B cell (primary cell): ENCODE data around the gene TRRAP. TPM values are rescaled to one million over a fixed set of nuclear protein-coding genes. Genes with fewer than 3 reads are reported as not detected.

Source experiments
- ATAC-seq: fragments of 200-7000 bp; cut with Tn5 transposase; one replicate; pipeline ENCODE4 v1.10.0; 2021; ENCODE audit warnings: low read depth, mild to moderate bottlenecking, moderate number of reproducible peaks, moderate library complexity
- CTCF ChIA-PET: fragments of 350-600 bp; sonication (Branson Sonifier 250); formaldehyde crosslinking; loops from one replicate; lab custom pipeline; 2021; ENCODE audit warnings: antibody characterized with exemption, inconsistent platforms; lab: Charles Lee
- POLR2A ChIA-PET: fragments of 350-600 bp; sonication (Branson Sonifier 250); formaldehyde crosslinking; loops from one replicate; lab custom pipeline; 2021; ENCODE audit warnings: antibody characterized with exemption; lab: Charles Lee
- DNase-seq: peaks from one replicate; pipeline ENCODE4 v3.0.0; 2013
- H2AFZ ChIP-seq: 2 replicates; pipeline ENCODE4 v1.6.1; 2012; ENCODE audit warnings: mild to moderate bottlenecking, low read depth, low read length; ENCODE audit not compliant: insufficient read depth, poor library complexity, severe bottlenecking
- H3K27ac ChIP-seq, 2 donors: 1 replicate in 1 of 2; 2 replicates in 1 of 2; pipeline ENCODE4 v1.5.1; 2012 to 2013; ENCODE audit warnings: low read length in 2 of 2, mild to moderate bottlenecking in 2 of 2, moderate library complexity in 1 of 2
- H3K27me3 ChIP-seq, 4 experiments: fragments of 200-600 bp in 1 of 4; sonication (generic) in 1 of 4; replicated peaks in 1 of 4; 1 replicate in 2 of 4; 2 replicates in 2 of 4; pipeline versions ENCODE4 v1.6.1 to v1.7.0; 2013 to 2016; ENCODE audit warnings: low read length in 3 of 4, mild to moderate bottlenecking in 2 of 4, mixed read lengths in 1 of 4, moderate library complexity in 1 of 4; ENCODE audit not compliant: insufficient read depth in 4 of 4, control insufficient read depth in 3 of 4; ENCODE audit errors: control extremely low read depth in 1 of 4
- H3K36me3 ChIP-seq, 2 experiments: replicated peaks in 1 of 2; 1 replicate in 1 of 2; 2 replicates in 1 of 2; pipeline versions ENCODE4 v1.6.1 to v1.7.1; 2013; ENCODE audit warnings: low read length in 1 of 2; ENCODE audit not compliant: insufficient read depth in 2 of 2, control insufficient read depth in 1 of 2; ENCODE audit errors: control extremely low read depth in 1 of 2, extremely low read depth in 1 of 2
- H3K4me1 ChIP-seq, 2 donors: fragments of 200-600 bp in 1 of 2; sonication (generic) in 1 of 2; 1 replicate in 1 of 2; 2 replicates in 1 of 2; pipeline versions ENCODE4 v1.5.1 to v1.6.1; 2013 to 2017; ENCODE audit warnings: low read length in 2 of 2; ENCODE audit not compliant: control insufficient read depth in 2 of 2, insufficient read depth in 2 of 2
- H3K4me2 ChIP-seq: replicated peaks from 2 replicates; pipeline ENCODE3; 2012; ENCODE audit warnings: mild to moderate bottlenecking, low read depth, low read length; ENCODE audit not compliant: poor library complexity, severe bottlenecking
- H3K4me3 ChIP-seq, 5 experiments: fragments of 200-600 bp in 1 of 5; sonication (generic) in 1 of 5; 1 replicate in 3 of 5; 2 replicates in 2 of 5; pipeline versions ENCODE4 v1.5.1 to v1.7.0; 2011 to 2016; ENCODE audit warnings: low read length in 4 of 5, mild to moderate bottlenecking in 4 of 5, low read depth in 2 of 5, control low read depth in 1 of 5, moderate library complexity in 1 of 5; ENCODE audit not compliant: insufficient read depth in 1 of 5; ENCODE audit errors: control extremely low read depth in 1 of 5, extremely low read depth in 1 of 5
- H3K79me2 ChIP-seq: fragments of 200-600 bp; sonication (generic); one replicate; pipeline ENCODE4 v1.6.0; 2016; ENCODE audit warnings: low read length; ENCODE audit not compliant: control insufficient read depth, insufficient read depth
- H3K9ac ChIP-seq: fragments of 200-600 bp; sonication (generic); 2 replicates; pipeline ENCODE4 v1.6.1; 2017; ENCODE audit warnings: mild to moderate bottlenecking, low read length, moderate library complexity
- H3K9me3 ChIP-seq, 3 donors: one replicate each; pipeline versions ENCODE4 v1.6.1 to v1.7.1; 2013; ENCODE audit warnings: low read length in 2 of 3; ENCODE audit not compliant: control insufficient read depth in 2 of 3, insufficient read depth in 1 of 3; ENCODE audit errors: control extremely low read depth in 1 of 3
- H4K20me1 ChIP-seq: 2 replicates; pipeline ENCODE4 v1.6.0; 2012; ENCODE audit warnings: mild to moderate bottlenecking, low read length; ENCODE audit not compliant: insufficient read depth, control insufficient read depth, poor library complexity, severe bottlenecking
- H3K27ac Mint-ChIP-seq: one replicate; pipeline ENCODE4 v1.8.0; 2021; ENCODE audit warnings: mixed read lengths
- H3K27me3 Mint-ChIP-seq: one replicate; pipeline ENCODE4 v1.8.0; 2021; ENCODE audit warnings: mixed read lengths
- H3K4me1 Mint-ChIP-seq: one replicate; pipeline ENCODE4 v1.8.0; 2021; ENCODE audit warnings: mixed read lengths
- H3K4me3 Mint-ChIP-seq: one replicate; pipeline ENCODE4 v1.8.0; 2021; ENCODE audit warnings: mixed read lengths
- H3K9me3 Mint-ChIP-seq: one replicate; pipeline ENCODE4 v1.8.0; 2022; ENCODE audit warnings: mixed read lengths; ENCODE audit not compliant: insufficient read depth
- EZH2 ChIP-seq: IDR thresholded peaks from 2 replicates; pipeline ENCODE4 v1.6.1; 2012; ENCODE audit warnings: borderline replicate concordance, low read depth, mild to moderate bottlenecking, moderate library complexity, low read length; ENCODE audit not compliant: insufficient read depth, poor library complexity, severe bottlenecking
- WGBS: methylation state at CpG from one replicate; pipeline ENCODE4 v1.1.5; 2013; ENCODE audit warnings: missing lambda C conversion rate; ENCODE audit not compliant: insufficient coverage; 5-methylcytosine and 5-hydroxymethylcytosine counted together
- intact Hi-C: fragments of 100-400 bp; cut with micrococcal nuclease; formaldehyde crosslinking; loops from one replicate; pipeline ENCODE4 v1.10.0; 2022
- polyA plus RNA-seq: library from polyadenylated mRNA; depleted of rRNA; stranded (reverse); fragments of >200 nt; gene quantifications from 2 replicates; pipeline ENCODE4 v1.2.3, GENCODE V29; 2012
- total RNA-seq, 2 donors: library from RNA; stranded (reverse); fragments of 120-200 nt in 1 of 2; gene quantifications; 1 replicate in 1 of 2; 2 replicates in 1 of 2; pipeline versions ENCODE4 v1.2.3 to v1.2.4, GENCODE V29; 2013 to 2022
- TF ChIP-seq, protein P1 (sequence below): fragments of 200-600 bp; IDR thresholded peaks from one replicate; pipeline ENCODE4 v1.8.0; 2022; ENCODE audit warnings: antibody characterized with exemption, mild to moderate bottlenecking

The TRRAP gene
- total and polyA plus RNA-seq, 2 donors (not counting 1 experiment from before 2014, with no cell fraction given): 25.4 to 102 TPM

DNA sequence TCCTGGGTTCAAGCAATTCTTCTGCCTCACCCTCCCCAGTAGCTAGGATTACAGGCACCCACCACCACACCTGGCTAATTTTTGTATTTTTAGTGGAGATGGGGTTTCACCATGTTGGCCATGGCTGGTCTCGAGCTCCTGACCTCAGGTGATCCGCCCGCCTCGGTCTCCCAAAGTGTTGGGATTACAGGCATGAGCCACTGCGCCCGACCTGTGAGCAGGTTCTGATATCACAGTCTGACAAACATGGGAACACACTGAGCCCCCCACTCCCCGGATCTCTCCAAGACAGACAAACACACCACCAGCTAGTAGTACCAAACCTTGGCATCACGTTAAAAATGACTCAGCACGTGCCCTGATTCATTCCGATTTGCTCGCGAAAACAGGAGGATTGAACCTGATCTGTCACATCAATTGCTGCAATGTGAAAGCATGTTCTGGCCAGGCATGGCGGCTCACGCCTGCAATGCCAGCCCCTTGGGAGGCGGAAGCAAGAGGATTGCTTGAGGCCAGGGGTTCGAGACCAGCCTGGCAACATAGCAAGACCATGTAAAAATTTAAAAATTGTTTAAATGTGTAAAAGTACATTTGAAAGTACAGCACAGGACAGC is 159.1 kb downstream of the TRRAP start:
- Mint-ChIP-seq H3K27ac (no peak overlapping the region), H3K4me3 (no peak overlapping the region), H3K9me3 (no peaks in the 10 kb centered on the region), H3K27me3 (no peaks in the 10 kb centered on the region), H3K4me1 (no peaks in the 10 kb centered on the region)
- Histone ChIP-seq H3K4me2 (no peak overlapping the region), H2AFZ (no peak overlapping the region), H3K27ac (no peak overlapping the region), H4K20me1 (no peaks in the 10 kb centered on the region), H3K36me3 (peaks cover 10 to 86% of the 10 kb centered on the region in 2 experiments), H3K27me3 (no peaks in the 10 kb centered on the region), H3K4me3 (no peak overlapping the region), H3K79me2 (peaks cover 4% of the 10 kb centered on the region), H3K9me3 (no peaks in the 10 kb centered on the region), H3K9ac (no peak overlapping the region), H3K4me1 (no peaks in the 10 kb centered on the region)
- ChIA-PET CTCF (interaction anchor here (10.2 kb wide), 1 partner anchor 275 kb away, joined by 113 read pairs; no protein-coding TSS in a partner anchor), POLR2A (no interaction called here)
- no peak for ATAC-seq
- TF ChIP-seq, protein P1, sequence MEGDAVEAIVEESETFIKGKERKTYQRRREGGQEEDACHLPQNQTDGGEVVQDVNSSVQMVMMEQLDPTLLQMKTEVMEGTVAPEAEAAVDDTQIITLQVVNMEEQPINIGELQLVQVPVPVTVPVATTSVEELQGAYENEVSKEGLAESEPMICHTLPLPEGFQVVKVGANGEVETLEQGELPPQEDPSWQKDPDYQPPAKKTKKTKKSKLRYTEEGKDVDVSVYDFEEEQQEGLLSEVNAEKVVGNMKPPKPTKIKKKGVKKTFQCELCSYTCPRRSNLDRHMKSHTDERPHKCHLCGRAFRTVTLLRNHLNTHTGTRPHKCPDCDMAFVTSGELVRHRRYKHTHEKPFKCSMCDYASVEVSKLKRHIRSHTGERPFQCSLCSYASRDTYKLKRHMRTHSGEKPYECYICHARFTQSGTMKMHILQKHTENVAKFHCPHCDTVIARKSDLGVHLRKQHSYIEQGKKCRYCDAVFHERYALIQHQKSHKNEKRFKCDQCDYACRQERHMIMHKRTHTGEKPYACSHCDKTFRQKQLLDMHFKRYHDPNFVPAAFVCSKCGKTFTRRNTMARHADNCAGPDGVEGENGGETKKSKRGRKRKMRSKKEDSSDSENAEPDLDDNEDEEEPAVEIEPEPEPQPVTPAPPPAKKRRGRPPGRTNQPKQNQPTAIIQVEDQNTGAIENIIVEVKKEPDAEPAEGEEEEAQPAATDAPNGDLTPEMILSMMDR: no peak
- TF ChIP-seq EZH2: no peak
- intact Hi-C loops: no loop called here
- DNase-seq: no peak
- 96% methylated on average over 13 of the region's 16 CpGs for WGBS

DNA sequence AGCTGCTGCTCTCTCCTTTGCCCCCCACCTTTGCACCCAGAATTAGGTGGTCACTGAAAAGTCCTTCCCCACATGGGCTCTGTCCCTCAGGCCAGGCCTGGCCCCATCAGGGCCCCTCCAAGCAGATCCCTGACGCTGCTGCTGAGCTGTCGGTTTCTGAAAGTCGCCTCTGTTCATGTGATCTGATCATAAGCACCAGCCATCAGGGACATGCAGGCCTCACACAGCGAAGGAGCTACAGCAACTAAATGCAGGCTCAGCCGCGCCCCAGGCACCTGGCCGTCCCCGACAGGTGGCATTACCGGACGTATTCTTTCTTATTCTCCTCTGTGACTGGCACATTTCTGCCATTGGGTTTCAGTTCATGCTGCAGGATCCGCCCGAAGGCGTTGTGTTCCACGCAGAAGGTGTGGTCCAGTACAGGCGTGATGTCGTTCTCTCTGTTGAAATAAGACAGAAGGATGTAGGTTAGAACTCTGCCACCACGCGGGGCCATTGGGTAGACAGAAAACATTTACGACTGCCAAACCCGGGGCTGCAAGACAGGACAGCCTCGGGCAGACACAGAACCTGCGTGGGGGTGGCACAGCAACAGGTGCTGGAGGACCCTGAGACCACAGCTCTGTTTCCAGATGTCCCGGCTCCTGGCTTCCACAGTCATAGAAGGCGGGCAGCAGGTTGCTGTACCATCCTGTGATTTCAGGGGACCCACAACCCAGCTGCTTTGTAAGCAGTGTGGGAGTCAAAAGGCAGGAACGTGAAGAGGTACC is 159.9 kb downstream of the TRRAP start:
- ATAC-seq: no peak
- no peak overlapping the region for H3K27ac Mint-ChIP-seq

More for the DNA sequence above, 159.9 kb downstream of the TRRAP start:
- H3K4me2 ChIP-seq: no peak overlapping the region
- 98% methylated on average over 25 of the region's 25 CpGs for WGBS
- H3K27me3 ChIP-seq: no peaks in the 10 kb centered on the region
- H2AFZ ChIP-seq: no peak overlapping the region
- H3K9me3 Mint-ChIP-seq: no peaks in the 10 kb centered on the region
- peaks cover 4% of the 10 kb centered on the region for H3K79me2 ChIP-seq
- no peak for DNase-seq
- H3K4me1 Mint-ChIP-seq: no peaks in the 10 kb centered on the region
- no peaks in the 10 kb centered on the region for H3K27me3 Mint-ChIP-seq
- intact Hi-C loops: no loop called here
- TF ChIP-seq, protein P1: no peak
- TF ChIP-seq EZH2: no peak
- H3K36me3 ChIP-seq: peaks cover 14 to 85% of the 10 kb centered on the region in 2 experiments
- no peak overlapping the region for H3K4me3 ChIP-seq
- H3K4me3 Mint-ChIP-seq: no peak overlapping the region
- H3K4me1 ChIP-seq: no peaks in the 10 kb centered on the region
- POLR2A ChIA-PET: no interaction called here
- no peak overlapping the region for H3K9ac ChIP-seq
- no peaks in the 10 kb centered on the region for H4K20me1 ChIP-seq
- no peaks in the 10 kb centered on the region for H3K9me3 ChIP-seq
- H3K27ac ChIP-seq: no peak overlapping the region
- CTCF ChIA-PET: interaction anchor here (1.1 to 10.2 kb wide), 2 partner anchors 274 to 298 kb away, joined by 4 to 113 read pairs; no protein-coding TSS in a partner anchor
